ENCODE results near the gene HDAC4. TPM values are rescaled to one million over a fixed set of nuclear protein-coding genes. Genes with fewer than 3 reads are reported as not detected.

The HDAC4 gene
- total and polyA plus RNA-seq, 7 donors, result 7.9 to 329 (median 129) TPM

- TF ChIP-seq CTCF (IDR thresholded peaks at IDR 0.05), result no peak
- Histone ChIP-seq H3K36me3 (ENCODE audit: insufficient read depth in 1 of 2, low read depth in 1 of 2) (no peaks in the 10 kb centered on the region), H3K27ac (no peak overlapping the region), H3K4me3 (no peak overlapping the region), H3K9me3 (no peaks in the 10 kb centered on the region), H3K27me3 (ENCODE audit: insufficient read depth in 3 of 3, low read length in 2 of 3) (peaks cover 0 to 2% (median 0%) of the 10 kb centered on the region in 3 donors), H3K4me1 (no peaks in the 10 kb centered on the region)
- intact Hi-C loops (cut with DNase I), result loop anchor here in 1 of 2 donors (2.0 kb wide), 1 partner anchor 61 kb away; no protein-coding TSS in a partner anchor
- WGBS, 3 donors, result 55 to 72% (median 58%) methylated on average over 4 of the region's 4 CpGs
- no peak for ATAC-seq
- DNase-seq, result no peak
Measured at GRCh38 chr2:239423551-239423950, 22.7 kb upstream of the HDAC4 start.

- Histone ChIP-seq H3K9me3 (no peaks in the 10 kb centered on the region), H3K27ac (no peak overlapping the region), H3K36me3 (ENCODE audit: insufficient read depth in 1 of 2, low read depth in 1 of 2) (no peaks in the 10 kb centered on the region), H3K4me3 (no peak overlapping the region), H3K27me3 (ENCODE audit: insufficient read depth in 3 of 3, low read length in 2 of 3) (peaks cover 0 to 2% (median 0%) of the 10 kb centered on the region in 3 donors), H3K4me1 (no peaks in the 10 kb centered on the region)
- DNase-seq (no peak), ATAC-seq (no peak)
- 74 to 79% (median 76%) methylated on average over 4 of the region's 4 CpGs for WGBS, 3 donors
- no peak for TF ChIP-seq CTCF (IDR thresholded peaks at IDR 0.05)
- intact Hi-C loops (cut with DNase I), result loop anchor here in 1 of 2 donors (2.0 kb wide), 1 partner anchor 63 kb away; no protein-coding TSS in a partner anchor
Measured at GRCh38 chr2:239421851-239422250, 21.0 kb upstream of the HDAC4 start.

GRCh38 chr2:239420082-239420481 lies 19.3 kb upstream of the HDAC4 start:
- Histone ChIP-seq H3K36me3 (ENCODE audit: insufficient read depth in 1 of 2, low read depth in 1 of 2) (no peaks in the 10 kb centered on the region), H3K27ac (no peak overlapping the region), H3K4me3 (no peak overlapping the region), H3K4me1 (peaks cover 6% of the 10 kb centered on the region), H3K9me3 (no peaks in the 10 kb centered on the region), H3K27me3 (ENCODE audit: insufficient read depth in 3 of 3, low read length in 2 of 3) (peaks cover 0 to 2% (median 0%) of the 10 kb centered on the region in 3 donors)
- 85 to 87% (median 87%) methylated on average over 12 of the region's 12 CpGs for WGBS, 3 donors
- DNase-seq (no peak), ATAC-seq (no peak)
- intact Hi-C loops (cut with DNase I), result no loop called here
- no peak for TF ChIP-seq CTCF (IDR thresholded peaks at IDR 0.05)

- 73 to 85% (median 74%) methylated on average over 1 of the region's 1 CpG for WGBS, 3 donors
- DNase-seq (no peak), ATAC-seq (no peak)
- TF ChIP-seq CTCF (IDR thresholded peaks at IDR 0.05), result no peak
- H3K4me1 ChIP-seq, result peaks cover 6% of the 10 kb centered on the region
- H3K36me3 ChIP-seq (ENCODE audit: insufficient read depth in 1 of 2, low read depth in 1 of 2), result no peaks in the 10 kb centered on the region
- no peak overlapping the region for H3K4me3 ChIP-seq
- H3K27me3 ChIP-seq (ENCODE audit: insufficient read depth in 3 of 3, low read length in 2 of 3), result peaks cover 0 to 2% (median 0%) of the 10 kb centered on the region in 3 donors
- intact Hi-C loops (cut with DNase I), result no loop called here
- no peak overlapping the region for H3K27ac ChIP-seq
- H3K9me3 ChIP-seq, result no peaks in the 10 kb centered on the region
Measured at GRCh38 chr2:239418918-239419317, 18.1 kb upstream of the HDAC4 start.

All from psoas muscle (tissue), 8 donors.